Stomach (tissue), 4 donors: ENCODE results near the gene TBCK.

ENCODE experiments used
- EP300 ChIP-seq: sonication (generic); formaldehyde crosslinking; IDR thresholded peaks from one replicate; pipeline ENCODE4 v1.6.1; 2017; ENCODE audit warnings: antibody characterized with exemption
- POLR2A ChIP-seq, 4 donors: fragments of 450-650 bp; IDR thresholded peaks; one replicate each; pipeline ENCODE4 v1.6.1; 2016; ENCODE audit warnings: antibody characterized with exemption in 4 of 4, control low read depth in 2 of 4, mild to moderate bottlenecking in 1 of 4, moderate library complexity in 1 of 4
- POLR2AphosphoS5 ChIP-seq, 3 donors: sonication (generic); formaldehyde crosslinking; IDR thresholded peaks; one replicate each; pipeline ENCODE4 v1.6.1; 2016; ENCODE audit warnings: antibody characterized with exemption in 3 of 3
- TF ChIP-seq, protein P1 (sequence below), 7 experiments: fragments of 450-650 bp in 4 of 7; fragments of 200-600 bp in 3 of 7; sonication (generic) in 3 of 7; IDR thresholded peaks; one replicate each; pipeline ENCODE4 v1.5.1; 2016 to 2019; ENCODE audit warnings: antibody characterized with exemption in 7 of 7, control low read depth in 2 of 7, mild to moderate bottlenecking in 1 of 7

DNA sequence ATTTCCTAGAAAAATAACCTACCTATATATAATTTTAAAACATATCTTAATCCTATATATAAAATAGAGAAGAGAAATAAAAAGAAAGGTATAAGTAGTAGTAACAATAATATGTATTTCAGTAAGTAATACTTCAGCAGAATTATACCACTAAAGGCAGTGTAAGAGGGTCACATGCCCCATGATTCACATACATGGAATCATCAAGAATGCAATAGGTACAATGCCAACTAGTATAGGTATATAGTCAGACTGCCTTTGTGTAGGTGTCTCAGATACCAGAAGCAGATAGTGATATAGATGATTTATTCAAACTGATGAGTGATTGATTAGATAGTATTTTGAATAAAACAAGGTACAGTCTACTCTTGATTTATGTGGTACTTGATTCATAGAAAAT, 9.8 kb upstream of the TBCK start:
- TF ChIP-seq, protein P1, sequence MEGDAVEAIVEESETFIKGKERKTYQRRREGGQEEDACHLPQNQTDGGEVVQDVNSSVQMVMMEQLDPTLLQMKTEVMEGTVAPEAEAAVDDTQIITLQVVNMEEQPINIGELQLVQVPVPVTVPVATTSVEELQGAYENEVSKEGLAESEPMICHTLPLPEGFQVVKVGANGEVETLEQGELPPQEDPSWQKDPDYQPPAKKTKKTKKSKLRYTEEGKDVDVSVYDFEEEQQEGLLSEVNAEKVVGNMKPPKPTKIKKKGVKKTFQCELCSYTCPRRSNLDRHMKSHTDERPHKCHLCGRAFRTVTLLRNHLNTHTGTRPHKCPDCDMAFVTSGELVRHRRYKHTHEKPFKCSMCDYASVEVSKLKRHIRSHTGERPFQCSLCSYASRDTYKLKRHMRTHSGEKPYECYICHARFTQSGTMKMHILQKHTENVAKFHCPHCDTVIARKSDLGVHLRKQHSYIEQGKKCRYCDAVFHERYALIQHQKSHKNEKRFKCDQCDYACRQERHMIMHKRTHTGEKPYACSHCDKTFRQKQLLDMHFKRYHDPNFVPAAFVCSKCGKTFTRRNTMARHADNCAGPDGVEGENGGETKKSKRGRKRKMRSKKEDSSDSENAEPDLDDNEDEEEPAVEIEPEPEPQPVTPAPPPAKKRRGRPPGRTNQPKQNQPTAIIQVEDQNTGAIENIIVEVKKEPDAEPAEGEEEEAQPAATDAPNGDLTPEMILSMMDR (IDR thresholded peaks at IDR 0.05) = no peak
- TF ChIP-seq POLR2A (IDR thresholded peaks at IDR 0.05) = no peak
- TF ChIP-seq POLR2AphosphoS5 (IDR thresholded peaks at IDR 0.05) = no peak
- no peak for TF ChIP-seq EP300
